Liver (tissue), 3 donors: ENCODE data around the gene LEKR1.

Source experiments
- FOXA1 ChIP-seq: IDR thresholded peaks from 2 replicates; pipeline ENCODE4 v1.6.1; 2016; ENCODE audit warnings: antibody characterized with exemption
- GABPA ChIP-seq, 2 donors: IDR thresholded peaks in 1 of 2; conservative IDR thresholded peaks in 1 of 2; 2 replicates each; pipeline ENCODE4 v1.6.1; 2016; ENCODE audit warnings: antibody characterized with exemption in 2 of 2, mild to moderate bottlenecking in 1 of 2, moderate library complexity in 1 of 2
- RAD21 ChIP-seq, 2 donors: IDR thresholded peaks; 2 replicates each; pipeline ENCODE4 v1.6.1; 2016; ENCODE audit warnings: antibody characterized with exemption in 2 of 2, mild to moderate bottlenecking in 2 of 2
- TAF1 ChIP-seq: conservative IDR thresholded peaks from 2 replicates; pipeline ENCODE4 v1.6.1; 2016; ENCODE audit warnings: antibody characterized with exemption, mild to moderate bottlenecking
- TF ChIP-seq, protein P1 (sequence below): fragments of 150-350 bp; IDR thresholded peaks from 2 replicates; pipeline ENCODE4 v1.5.1; 2017; ENCODE audit warnings: improper control_type of control experiment, low read depth, low read length; ENCODE audit not compliant: missing input control
- TF ChIP-seq, protein P2 (sequence below): IDR thresholded peaks from 2 replicates; pipeline ENCODE4 v1.6.1; 2016; ENCODE audit warnings: antibody characterized with exemption
- donor health status: healthy.
- donor health status: healthy.

DNA sequence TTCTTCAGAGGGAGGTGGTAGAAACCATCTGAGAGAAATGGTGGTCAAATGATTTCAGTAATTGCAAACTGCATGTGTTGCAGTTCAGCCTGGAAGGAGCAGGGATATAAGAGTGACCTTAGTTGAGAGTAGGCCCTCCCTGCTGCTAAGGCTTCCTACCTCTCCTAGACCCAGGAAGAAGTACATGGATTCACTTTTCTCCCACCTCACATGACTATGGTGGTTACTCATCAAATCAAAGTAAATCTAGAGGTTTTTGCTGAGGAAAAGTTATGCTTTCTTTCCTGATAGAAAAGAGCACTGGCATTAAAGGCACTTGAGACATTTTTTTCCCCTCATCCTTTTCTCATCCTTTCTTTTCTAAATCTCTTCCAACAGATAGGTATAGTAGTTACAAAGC, 43.2 kb upstream of the LEKR1 start:
- TF ChIP-seq, protein P1, sequence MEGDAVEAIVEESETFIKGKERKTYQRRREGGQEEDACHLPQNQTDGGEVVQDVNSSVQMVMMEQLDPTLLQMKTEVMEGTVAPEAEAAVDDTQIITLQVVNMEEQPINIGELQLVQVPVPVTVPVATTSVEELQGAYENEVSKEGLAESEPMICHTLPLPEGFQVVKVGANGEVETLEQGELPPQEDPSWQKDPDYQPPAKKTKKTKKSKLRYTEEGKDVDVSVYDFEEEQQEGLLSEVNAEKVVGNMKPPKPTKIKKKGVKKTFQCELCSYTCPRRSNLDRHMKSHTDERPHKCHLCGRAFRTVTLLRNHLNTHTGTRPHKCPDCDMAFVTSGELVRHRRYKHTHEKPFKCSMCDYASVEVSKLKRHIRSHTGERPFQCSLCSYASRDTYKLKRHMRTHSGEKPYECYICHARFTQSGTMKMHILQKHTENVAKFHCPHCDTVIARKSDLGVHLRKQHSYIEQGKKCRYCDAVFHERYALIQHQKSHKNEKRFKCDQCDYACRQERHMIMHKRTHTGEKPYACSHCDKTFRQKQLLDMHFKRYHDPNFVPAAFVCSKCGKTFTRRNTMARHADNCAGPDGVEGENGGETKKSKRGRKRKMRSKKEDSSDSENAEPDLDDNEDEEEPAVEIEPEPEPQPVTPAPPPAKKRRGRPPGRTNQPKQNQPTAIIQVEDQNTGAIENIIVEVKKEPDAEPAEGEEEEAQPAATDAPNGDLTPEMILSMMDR, result no peak
- TF ChIP-seq FOXA1, result no peak
- TF ChIP-seq GABPA (IDR thresholded peaks at IDR 0.05 in 1 of 2, conservative IDR thresholded peaks at IDR 0.05 in 1 of 2), result no peak
- TF ChIP-seq TAF1, result no peak
- TF ChIP-seq, protein P2, sequence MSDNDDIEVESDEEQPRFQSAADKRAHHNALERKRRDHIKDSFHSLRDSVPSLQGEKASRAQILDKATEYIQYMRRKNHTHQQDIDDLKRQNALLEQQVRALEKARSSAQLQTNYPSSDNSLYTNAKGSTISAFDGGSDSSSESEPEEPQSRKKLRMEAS, result no peak
- no peak for TF ChIP-seq RAD21 (IDR thresholded peaks at IDR 0.05)
